Progenitor cell of endocrine pancreas (in vitro differentiated cells): Measurements from ENCODE around the gene PLCB4. TPM values are rescaled to one million over a fixed set of nuclear protein-coding genes. Genes with fewer than 3 reads are reported as not detected.

Experiments
- DNase-seq: peaks from one replicate; pipeline ENCODE4 v3.0.0; 2021; ENCODE audit warnings: low spot score; ENCODE audit not compliant: unreplicated experiment
- H3K27ac Mint-ChIP-seq: 2 replicates; pipeline ENCODE4 v1.8.0; 2021; ENCODE audit warnings: mild to moderate bottlenecking, moderate library complexity, mixed read lengths
- H3K27me3 Mint-ChIP-seq: 2 replicates; pipeline ENCODE4 v1.8.0; 2021; ENCODE audit warnings: mixed read lengths
- H3K36me3 Mint-ChIP-seq: 2 replicates; pipeline ENCODE4 v1.8.0; 2022; ENCODE audit warnings: mixed read lengths; ENCODE audit not compliant: insufficient read depth
- H3K4me1 Mint-ChIP-seq: 2 replicates; pipeline ENCODE4 v1.8.0; 2021; ENCODE audit warnings: low read depth, mixed read lengths
- H3K4me3 Mint-ChIP-seq: 2 replicates; pipeline ENCODE4 v1.8.0; 2021; ENCODE audit warnings: low read depth, mild to moderate bottlenecking, moderate library complexity, mixed read lengths
- H3K9me3 Mint-ChIP-seq: 2 replicates; pipeline ENCODE4 v1.8.0; 2021; ENCODE audit warnings: low read depth, mixed read lengths
- total RNA-seq: library from RNA; stranded (reverse); gene quantifications from 2 replicates; pipeline ENCODE4 v1.2.1, GENCODE V29; 2021
- TF ChIP-seq, protein P1 (sequence below): fragments of 200-600 bp; sonication (generic); IDR thresholded peaks from one replicate; pipeline ENCODE4 v1.5.0; 2021; ENCODE audit warnings: antibody characterized with exemption, mild to moderate bottlenecking; ENCODE audit not compliant: unreplicated experiment

The PLCB4 gene
- total RNA-seq, 1 donor from 2014 or later, result 17.2 TPM

GRCh38 chr20:9509246-9509645 lies 440.4 kb downstream of the PLCB4 start:
- H3K36me3 Mint-ChIP-seq, result no peaks in the 10 kb centered on the region
- TF ChIP-seq, protein P1, sequence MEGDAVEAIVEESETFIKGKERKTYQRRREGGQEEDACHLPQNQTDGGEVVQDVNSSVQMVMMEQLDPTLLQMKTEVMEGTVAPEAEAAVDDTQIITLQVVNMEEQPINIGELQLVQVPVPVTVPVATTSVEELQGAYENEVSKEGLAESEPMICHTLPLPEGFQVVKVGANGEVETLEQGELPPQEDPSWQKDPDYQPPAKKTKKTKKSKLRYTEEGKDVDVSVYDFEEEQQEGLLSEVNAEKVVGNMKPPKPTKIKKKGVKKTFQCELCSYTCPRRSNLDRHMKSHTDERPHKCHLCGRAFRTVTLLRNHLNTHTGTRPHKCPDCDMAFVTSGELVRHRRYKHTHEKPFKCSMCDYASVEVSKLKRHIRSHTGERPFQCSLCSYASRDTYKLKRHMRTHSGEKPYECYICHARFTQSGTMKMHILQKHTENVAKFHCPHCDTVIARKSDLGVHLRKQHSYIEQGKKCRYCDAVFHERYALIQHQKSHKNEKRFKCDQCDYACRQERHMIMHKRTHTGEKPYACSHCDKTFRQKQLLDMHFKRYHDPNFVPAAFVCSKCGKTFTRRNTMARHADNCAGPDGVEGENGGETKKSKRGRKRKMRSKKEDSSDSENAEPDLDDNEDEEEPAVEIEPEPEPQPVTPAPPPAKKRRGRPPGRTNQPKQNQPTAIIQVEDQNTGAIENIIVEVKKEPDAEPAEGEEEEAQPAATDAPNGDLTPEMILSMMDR, result no peak
- H3K27me3 Mint-ChIP-seq, result peaks cover 85% of the 10 kb centered on the region
- no peak for DNase-seq
- no peak overlapping the region for H3K4me3 Mint-ChIP-seq
- H3K27ac Mint-ChIP-seq, result no peak overlapping the region
- H3K9me3 Mint-ChIP-seq, result no peaks in the 10 kb centered on the region
- no peaks in the 10 kb centered on the region for H3K4me1 Mint-ChIP-seq

DNA sequence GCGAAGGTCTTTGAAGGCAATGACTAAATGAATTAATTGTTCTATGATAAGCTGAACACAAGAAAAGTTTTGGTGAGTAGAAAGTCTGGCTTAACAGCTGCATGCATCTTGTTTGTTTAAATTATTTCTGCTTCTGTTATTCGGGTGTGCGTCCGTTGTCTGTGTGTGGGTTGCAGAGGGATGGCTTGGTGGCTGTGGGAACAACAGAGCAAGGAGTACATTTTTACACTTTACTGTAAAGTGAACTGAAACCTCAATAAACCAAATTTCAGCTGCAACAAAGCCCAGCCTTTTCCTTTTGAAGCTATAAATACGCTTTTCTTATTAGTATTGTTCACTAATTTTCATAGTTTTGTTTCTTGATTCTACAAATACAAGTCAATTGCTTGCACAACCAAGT lies 442.0 kb downstream of the PLCB4 start:
- TF ChIP-seq, protein P1, result no peak
- DNase-seq, result no peak
- Mint-ChIP-seq H3K36me3 (no peaks in the 10 kb centered on the region), H3K9me3 (no peaks in the 10 kb centered on the region), H3K4me3 (no peak overlapping the region), H3K27ac (no peak overlapping the region), H3K4me1 (peaks cover 10% of the 10 kb centered on the region), H3K27me3 (peaks cover 90% of the 10 kb centered on the region)

GRCh38 chr20:9514072-9514460 lies 445.2 kb downstream of the PLCB4 start:
- no peaks in the 10 kb centered on the region for H3K36me3 Mint-ChIP-seq
- TF ChIP-seq, protein P1, result no peak
- no peak overlapping the region for H3K4me3 Mint-ChIP-seq
- peaks cover 13% of the 10 kb centered on the region for H3K4me1 Mint-ChIP-seq
- peaks cover 95% of the 10 kb centered on the region for H3K27me3 Mint-ChIP-seq
- DNase-seq, result no peak
- H3K9me3 Mint-ChIP-seq, result no peaks in the 10 kb centered on the region
- H3K27ac Mint-ChIP-seq, result no peak overlapping the region

- peaks cover 13% of the 10 kb centered on the region for H3K4me1 Mint-ChIP-seq
- H3K36me3 Mint-ChIP-seq, result no peaks in the 10 kb centered on the region
- no peaks in the 10 kb centered on the region for H3K9me3 Mint-ChIP-seq
- H3K27me3 Mint-ChIP-seq, result peaks cover 91% of the 10 kb centered on the region
- peak; percentile 45 for DNase-seq
- H3K4me3 Mint-ChIP-seq, result peak within 1 kb of the TSS; percentile 65
- TF ChIP-seq, protein P1, result no peak
- H3K27ac Mint-ChIP-seq, result no peak within 1 kb of the TSS
These were observed 445.8 kb downstream of the PLCB4 start, which contains the start of gene LAMP5 for GRCh38 chr20:9514461-9515213. Gene LAMP5, plus strand, starts transcription at chr20:9514590. Its CDS starts 263 bp downstream, at chr20:9514853.

DNA sequence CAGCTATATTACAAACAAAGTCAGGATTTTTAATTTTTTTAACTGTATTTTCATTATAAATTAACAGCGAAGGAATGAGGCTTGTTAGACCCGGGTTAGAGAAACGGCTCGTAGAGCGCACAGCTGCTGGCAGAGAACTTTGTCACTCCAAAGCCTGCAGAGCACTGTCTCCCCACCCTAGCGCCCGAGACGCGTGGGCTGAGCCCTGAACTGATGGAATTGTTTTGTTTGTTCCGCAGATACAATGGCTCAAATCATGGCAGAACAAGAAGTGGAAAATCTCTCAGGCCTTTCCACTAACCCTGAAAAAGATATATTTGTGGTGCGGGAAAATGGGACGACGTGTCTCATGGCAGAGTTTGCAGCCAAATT lies 446.3 kb downstream of the PLCB4 start:
- Mint-ChIP-seq H3K4me3 (peak overlapping the region; percentile 14), H3K36me3 (no peaks in the 10 kb centered on the region), H3K4me1 (peaks cover 13% of the 10 kb centered on the region), H3K27ac (no peak overlapping the region), H3K9me3 (no peaks in the 10 kb centered on the region), H3K27me3 (peaks cover 91% of the 10 kb centered on the region)
- no peak for DNase-seq
- TF ChIP-seq, protein P1, result no peak
